ENCODE data around the gene PRR5L.

PRR5L gene

GRCh38 chr11:36354221-36355003, 58.3 kb downstream of the PRR5L start:
- H3F3A ChIP-seq (ENCODE audit: control insufficient read depth, insufficient read depth): no peaks in the 10 kb centered on the region
- H3K4me3 ChIP-seq (ENCODE audit: low read length): no peak overlapping the region
- TF ChIP-seq EZH2phosphoT487 (IDR thresholded peaks at IDR 0.05; ENCODE audit: borderline replicate concordance, low read length) (no peak), CTCF (IDR thresholded peaks at IDR 0.05; ENCODE audit: low read depth, low read length, poor library complexity, severe bottlenecking) (no peak)
- H3K36me3 ChIP-seq (ENCODE audit: control insufficient read depth, low read length): no peaks in the 10 kb centered on the region
- H3K4me2 ChIP-seq (ENCODE audit: low read length): no peak overlapping the region
- H3K4me1 ChIP-seq (ENCODE audit: control insufficient read depth, low read length): no peaks in the 10 kb centered on the region; the same call in 1 of the 2 replicates
- peaks cover 15% of the 10 kb centered on the region for H3K27me3 ChIP-seq (ENCODE audit: control insufficient read depth, low read length)
- H3K9me2 ChIP-seq (replicated peaks; ENCODE audit: control insufficient read depth, low read length): no peaks in the 10 kb centered on the region
- H3K9me3 ChIP-seq (ENCODE audit: control insufficient read depth, insufficient read depth, low read length): no peaks in the 10 kb centered on the region
- H4K20me1 ChIP-seq (ENCODE audit: control insufficient read depth, insufficient read depth, low read depth, low read length): no peaks in the 10 kb centered on the region
- H3K27ac ChIP-seq (ENCODE audit: low read depth, low read length): no peak overlapping the region
- no peaks in the 10 kb centered on the region for H3K79me2 ChIP-seq (ENCODE audit: control insufficient read depth, low read length)

GRCh38 chr11:36356201-36356600, 60.1 kb downstream of the PRR5L start:
- H3K36me3 ChIP-seq (ENCODE audit: control insufficient read depth, low read length): no peaks in the 10 kb centered on the region
- no peak overlapping the region for H3K4me2 ChIP-seq (ENCODE audit: low read length)
- no peak for TF ChIP-seq CTCF (IDR thresholded peaks at IDR 0.05; ENCODE audit: low read depth, low read length, poor library complexity, severe bottlenecking)
- no peak for TF ChIP-seq EZH2phosphoT487 (IDR thresholded peaks at IDR 0.05; ENCODE audit: borderline replicate concordance, low read length)
- H3K27ac ChIP-seq (ENCODE audit: low read depth, low read length): no peak overlapping the region
- H3F3A ChIP-seq (ENCODE audit: control insufficient read depth, insufficient read depth): no peaks in the 10 kb centered on the region
- no peaks in the 10 kb centered on the region for H3K9me3 ChIP-seq (ENCODE audit: control insufficient read depth, insufficient read depth, low read length)
- no peaks in the 10 kb centered on the region for H3K9me2 ChIP-seq (replicated peaks; ENCODE audit: control insufficient read depth, low read length)
- H3K4me3 ChIP-seq (ENCODE audit: low read length): no peak overlapping the region
- no peaks in the 10 kb centered on the region for H3K79me2 ChIP-seq (ENCODE audit: control insufficient read depth, low read length)
- H3K27me3 ChIP-seq (ENCODE audit: control insufficient read depth, low read length): peaks cover 15% of the 10 kb centered on the region
- peaks cover 8% of the 10 kb centered on the region for H3K4me1 ChIP-seq (ENCODE audit: control insufficient read depth, low read length)
- H4K20me1 ChIP-seq (ENCODE audit: control insufficient read depth, insufficient read depth, low read depth, low read length): no peaks in the 10 kb centered on the region

DNA sequence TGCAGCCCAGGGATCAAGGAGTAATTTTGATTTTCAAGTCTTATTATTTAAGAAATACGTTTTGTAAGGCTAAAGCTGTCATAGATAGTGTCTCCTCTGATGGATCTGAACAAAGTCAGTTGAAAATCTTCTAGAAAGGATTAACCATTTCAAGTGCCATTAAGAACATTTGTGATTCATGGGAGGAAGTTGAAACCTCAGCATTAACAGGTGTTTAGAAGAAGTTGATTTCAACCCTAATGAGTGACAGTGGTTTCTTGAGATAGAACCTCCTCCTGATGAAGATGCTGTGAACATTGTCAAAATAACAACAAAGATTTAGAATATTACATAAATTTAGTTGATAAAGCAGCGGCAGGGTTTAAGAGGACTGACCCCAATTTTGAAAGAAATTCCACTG, 61.7 kb downstream of the PRR5L start:
- no peaks in the 10 kb centered on the region for H3F3A ChIP-seq (ENCODE audit: control insufficient read depth, insufficient read depth)
- TF ChIP-seq EZH2phosphoT487 (IDR thresholded peaks at IDR 0.05; ENCODE audit: borderline replicate concordance, low read length) (no peak), CTCF (IDR thresholded peaks at IDR 0.05; ENCODE audit: low read depth, low read length, poor library complexity, severe bottlenecking) (no peak)
- H3K9me3 ChIP-seq (ENCODE audit: control insufficient read depth, insufficient read depth, low read length): no peaks in the 10 kb centered on the region
- no peaks in the 10 kb centered on the region for H3K79me2 ChIP-seq (ENCODE audit: control insufficient read depth, low read length)
- peaks cover 20% of the 10 kb centered on the region for H3K27me3 ChIP-seq (ENCODE audit: control insufficient read depth, low read length)
- H3K4me1 ChIP-seq (ENCODE audit: control insufficient read depth, low read length): peaks cover 8% of the 10 kb centered on the region
- H4K20me1 ChIP-seq (ENCODE audit: control insufficient read depth, insufficient read depth, low read depth, low read length): no peaks in the 10 kb centered on the region
- H3K27ac ChIP-seq (ENCODE audit: low read depth, low read length): no peak overlapping the region
- H3K9me2 ChIP-seq (replicated peaks; ENCODE audit: control insufficient read depth, low read length): no peaks in the 10 kb centered on the region
- no peak overlapping the region for H3K4me2 ChIP-seq (ENCODE audit: low read length)
- H3K4me3 ChIP-seq (ENCODE audit: low read length): no peak overlapping the region
- H3K36me3 ChIP-seq (ENCODE audit: control insufficient read depth, low read length): no peaks in the 10 kb centered on the region
